Activated T-cell treated with anti-CD3 and anti-CD28 coated beads, Interleukin-2, amount 50 U/mL, for 1 hour (primary cell): Measurements from ENCODE around the gene PTTG2.

Experiments used
- DNase-seq: peaks from one replicate; pipeline ENCODE4 v3.0.0-alpha.2; 2020

The PTTG2 gene

GRCh38 chr4:37989398-37990260 lies 29.4 kb downstream of the PTTG2 start:
- no peak for DNase-seq

GRCh38 chr4:37990731-37991245 lies 30.6 kb downstream of the PTTG2 start:
- DNase-seq: no peak

- no peak for DNase-seq
Measured at GRCh38 chr4:37991623-37992410, 31.6 kb downstream of the PTTG2 start.

GRCh38 chr4:37993806-37994205 lies 33.6 kb downstream of the PTTG2 start:
- DNase-seq: no peak

GRCh38 chr4:37994569-37994968 lies 34.4 kb downstream of the PTTG2 start:
- DNase-seq: no peak

- no peak for DNase-seq
Measured at GRCh38 chr4:37995299-37995821, 35.2 kb downstream of the PTTG2 start.

- DNase-seq: no peak
Measured at GRCh38 chr4:37995981-37996775, 36.0 kb downstream of the PTTG2 start.

- DNase-seq: no peak
Measured at GRCh38 chr4:37998226-37998625, 38.0 kb downstream of the PTTG2 start.

- DNase-seq: no peak
Measured at GRCh38 chr4:37999000-37999716, 39.0 kb downstream of the PTTG2 start.

- DNase-seq: no peak
Measured at GRCh38 chr4:37999965-38000364, 39.8 kb downstream of the PTTG2 start.

- DNase-seq: no peak
Measured at GRCh38 chr4:38001927-38002326, 41.7 kb downstream of the PTTG2 start.

- DNase-seq: no peak
Measured at GRCh38 chr4:38002451-38003071, 42.4 kb downstream of the PTTG2 start.

- DNase-seq: no peak
Measured at GRCh38 chr4:38003102-38003501, 42.9 kb downstream of the PTTG2 start.

GRCh38 chr4:38003628-38004027 lies 43.4 kb downstream of the PTTG2 start:
- DNase-seq: no peak

GRCh38 chr4:38004062-38004461 lies 43.9 kb downstream of the PTTG2 start:
- no peak for DNase-seq

- no peak for DNase-seq
Measured at GRCh38 chr4:38004887-38005286, 44.7 kb downstream of the PTTG2 start.

GRCh38 chr4:38005637-38006036 lies 45.4 kb downstream of the PTTG2 start:
- no peak for DNase-seq

GRCh38 chr4:38007645-38008044 lies 47.4 kb downstream of the PTTG2 start:
- no peak for DNase-seq

GRCh38 chr4:38008571-38009021 lies 48.4 kb downstream of the PTTG2 start:
- no peak for DNase-seq

- no peak for DNase-seq
Measured at GRCh38 chr4:38009421-38009820, 49.2 kb downstream of the PTTG2 start.

GRCh38 chr4:38009949-38010348 lies 49.8 kb downstream of the PTTG2 start:
- DNase-seq: no peak
